SK-N-MC (cell line): ENCODE measurements around the gene PGAP1.

Experiments
- EZH2 ChIP-seq: fragments of 200-600 bp; sonication (generic); IDR thresholded peaks from one replicate; pipeline ENCODE4 v1.6.1; 2017; ENCODE audit warnings: antibody characterized with exemption
- FOXP2 ChIP-seq: optimal IDR thresholded peaks from 2 replicates; pipeline ENCODE3; 2011; ENCODE audit warnings: mild to moderate bottlenecking, moderate library complexity; ENCODE audit not compliant: insufficient read depth; ENCODE audit errors: extremely low read length, control extremely low read depth
- POLR2AphosphoS5 ChIP-seq: IDR thresholded peaks from 2 replicates; pipeline ENCODE4 v1.6.1; 2012; ENCODE audit warnings: mild to moderate bottlenecking, low read depth, low read length, borderline replicate concordance

GRCh38 chr2:196968516-196968915 lies 42.0 kb upstream of the PGAP1 start:
- no peak for TF ChIP-seq EZH2
- no peak for TF ChIP-seq POLR2AphosphoS5
- TF ChIP-seq FOXP2, result no peak
